CD4-positive, alpha-beta T cell (primary cell): ENCODE results near the gene PUSL1. TPM values are rescaled to one million over a fixed set of nuclear protein-coding genes. Genes with fewer than 3 reads are reported as not detected.

Source experiments
- ATAC-seq: fragments of 200-7000 bp; cut with Tn5 transposase; one replicate; pipeline ENCODE4 v1.10.0; 2022; ENCODE audit warnings: mild to moderate bottlenecking; ENCODE audit not compliant: poor library complexity
- CTCF ChIA-PET: fragments of 350-600 bp; sonication (Branson Sonifier 250); formaldehyde crosslinking; loops from one replicate; lab custom pipeline; 2021; ENCODE audit warnings: antibody characterized with exemption, inconsistent platforms; lab: Charles Lee
- POLR2A ChIA-PET: fragments of 350-600 bp; sonication (Branson Sonifier 250); formaldehyde crosslinking; loops from one replicate; lab custom pipeline; 2021; ENCODE audit warnings: antibody characterized with exemption, inconsistent platforms; lab: Charles Lee
- DNase-seq, 14 experiments: peaks; one replicate each; pipeline ENCODE4 v3.0.0-alpha.2; 2013 to 2020; ENCODE audit warnings: mixed read lengths in 2 of 14
- H3K27ac ChIP-seq, 2 donors: one replicate each; pipeline versions ENCODE4 v1.5.1 to v1.7.0; 2013; ENCODE audit warnings: low read length in 2 of 2, low read depth in 1 of 2, mild to moderate bottlenecking in 1 of 2
- H3K27me3 ChIP-seq, 2 experiments: 1 replicate in 1 of 2; 2 replicates in 1 of 2; pipeline versions ENCODE4 v1.6.1 to v1.7.0; 2013; ENCODE audit warnings: low read length in 2 of 2, control low read depth in 1 of 2, mild to moderate bottlenecking in 1 of 2, moderate library complexity in 1 of 2; ENCODE audit not compliant: insufficient read depth in 2 of 2, control insufficient read depth in 1 of 2
- H3K36me3 ChIP-seq: one replicate; pipeline ENCODE4 v1.6.1; 2013; ENCODE audit warnings: low read length, control low read depth; ENCODE audit not compliant: insufficient read depth
- H3K4me1 ChIP-seq: one replicate; pipeline ENCODE4 v1.6.1; 2013; ENCODE audit warnings: low read length, control low read depth; ENCODE audit not compliant: insufficient read depth
- H3K4me3 ChIP-seq: one replicate; pipeline ENCODE4 v1.5.1; 2013; ENCODE audit warnings: mild to moderate bottlenecking, low read length, moderate library complexity
- H3K9me3 ChIP-seq, 2 experiments: 1 replicate in 1 of 2; 2 replicates in 1 of 2; pipeline versions ENCODE4 v1.6.1 to v1.7.0; 2013; ENCODE audit warnings: low read length in 2 of 2, mild to moderate bottlenecking in 2 of 2, control low read depth in 1 of 2, moderate library complexity in 1 of 2; ENCODE audit not compliant: control insufficient read depth in 1 of 2, insufficient read depth in 1 of 2
- H3K27ac Mint-ChIP-seq: one replicate; pipeline ENCODE4 v1.8.0; 2020; ENCODE audit warnings: mixed read lengths
- H3K27me3 Mint-ChIP-seq: one replicate; pipeline ENCODE4 v1.8.0; 2021; ENCODE audit warnings: mixed read lengths
- H3K36me3 Mint-ChIP-seq: one replicate; pipeline ENCODE4 v1.8.0; 2021; ENCODE audit warnings: low read depth, mixed read lengths
- H3K4me1 Mint-ChIP-seq: one replicate; pipeline ENCODE4 v1.8.0; 2021; ENCODE audit warnings: low read depth, mixed read lengths
- H3K4me3 Mint-ChIP-seq: one replicate; pipeline ENCODE4 v1.8.0; 2020; ENCODE audit warnings: mild to moderate bottlenecking, mixed read lengths
- H3K9me3 Mint-ChIP-seq: one replicate; pipeline ENCODE4 v1.8.0; 2020; ENCODE audit warnings: mixed read lengths
- intact Hi-C, 2 experiments: fragments of 100-400 bp; cut with DNase I in 1 of 2; cut with micrococcal nuclease in 1 of 2; formaldehyde crosslinking; loops; one replicate each; pipeline versions ENCODE4 v1.15.1 to v1.9.0; 2023 to 2025; cut with DNase I, micrococcal nuclease
- total RNA-seq, 174 experiments: library from RNA in 2 of 174; stranded (reverse) in 2 of 174; gene quantifications; one replicate each; pipeline ENCODE4 v1.2.3 and lab custom pipeline; 2021 to 2026
- TF ChIP-seq, protein P1 (sequence below): fragments of 200-600 bp; IDR thresholded peaks from one replicate; pipeline ENCODE4 v1.8.0; 2022; ENCODE audit warnings: antibody characterized with exemption, mild to moderate bottlenecking

PUSL1 gene
- total RNA-seq, 2 experiments from 2014 or later: 18.1 to 19.2 TPM

DNA sequence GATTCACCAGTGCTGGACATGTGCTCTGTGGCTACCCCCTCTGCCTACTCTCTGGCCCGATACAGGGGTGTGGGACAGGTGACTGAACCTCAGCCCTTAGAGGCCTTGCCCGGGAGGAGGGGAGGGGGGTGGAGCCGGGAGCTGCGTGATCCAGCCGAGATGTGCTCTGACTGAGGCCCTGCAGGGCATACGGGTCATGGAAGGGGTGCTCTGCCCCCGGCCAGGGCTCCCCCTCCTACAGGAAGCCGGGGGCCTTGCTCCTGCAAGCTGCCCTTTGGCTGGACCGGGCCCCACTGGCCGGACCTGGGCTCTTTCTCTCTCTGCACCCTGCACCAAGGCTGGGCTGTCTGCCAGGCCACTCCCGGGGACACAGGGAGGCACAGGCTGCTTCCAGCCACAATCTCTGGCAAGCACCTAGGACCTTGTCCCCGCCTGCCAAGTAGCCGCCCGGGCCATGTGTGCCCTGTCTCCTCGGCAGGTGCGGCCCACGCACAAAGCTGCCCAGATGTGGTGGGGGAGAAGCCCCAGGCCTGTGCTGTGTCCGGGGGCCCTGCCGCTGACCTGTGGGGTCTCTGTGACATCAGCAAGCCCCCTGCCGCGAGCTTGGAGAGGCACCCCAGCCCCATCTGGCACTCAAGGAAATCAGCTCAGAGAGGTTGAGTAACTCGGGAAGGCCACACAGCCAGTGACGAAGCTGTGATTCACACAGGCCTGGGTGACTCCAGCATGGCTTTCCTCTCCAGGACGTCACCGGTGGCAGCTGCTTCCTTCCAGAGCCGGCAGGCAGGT, 26.7 kb upstream of the PUSL1 start:
- Histone ChIP-seq H3K4me3 (no peak overlapping the region), H3K27ac (no peak overlapping the region), H3K9me3 (peaks cover 0 to 3% of the 10 kb centered on the region in 2 experiments), H3K36me3 (no peaks in the 10 kb centered on the region), H3K27me3 (no peaks in the 10 kb centered on the region), H3K4me1 (no peaks in the 10 kb centered on the region)
- intact Hi-C loops: no loop called here
- Mint-ChIP-seq H3K36me3 (no peaks in the 10 kb centered on the region), H3K27me3 (no peaks in the 10 kb centered on the region), H3K4me1 (no peaks in the 10 kb centered on the region), H3K27ac (no peak overlapping the region), H3K4me3 (no peak overlapping the region), H3K9me3 (no peaks in the 10 kb centered on the region)
- DNase-seq (peak in 1 of 14 experiments; percentile 40), ATAC-seq (no peak)
- CTCF ChIA-PET: no interaction called here
- POLR2A ChIA-PET: no interaction called here
- TF ChIP-seq, protein P1, sequence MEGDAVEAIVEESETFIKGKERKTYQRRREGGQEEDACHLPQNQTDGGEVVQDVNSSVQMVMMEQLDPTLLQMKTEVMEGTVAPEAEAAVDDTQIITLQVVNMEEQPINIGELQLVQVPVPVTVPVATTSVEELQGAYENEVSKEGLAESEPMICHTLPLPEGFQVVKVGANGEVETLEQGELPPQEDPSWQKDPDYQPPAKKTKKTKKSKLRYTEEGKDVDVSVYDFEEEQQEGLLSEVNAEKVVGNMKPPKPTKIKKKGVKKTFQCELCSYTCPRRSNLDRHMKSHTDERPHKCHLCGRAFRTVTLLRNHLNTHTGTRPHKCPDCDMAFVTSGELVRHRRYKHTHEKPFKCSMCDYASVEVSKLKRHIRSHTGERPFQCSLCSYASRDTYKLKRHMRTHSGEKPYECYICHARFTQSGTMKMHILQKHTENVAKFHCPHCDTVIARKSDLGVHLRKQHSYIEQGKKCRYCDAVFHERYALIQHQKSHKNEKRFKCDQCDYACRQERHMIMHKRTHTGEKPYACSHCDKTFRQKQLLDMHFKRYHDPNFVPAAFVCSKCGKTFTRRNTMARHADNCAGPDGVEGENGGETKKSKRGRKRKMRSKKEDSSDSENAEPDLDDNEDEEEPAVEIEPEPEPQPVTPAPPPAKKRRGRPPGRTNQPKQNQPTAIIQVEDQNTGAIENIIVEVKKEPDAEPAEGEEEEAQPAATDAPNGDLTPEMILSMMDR: no peak

DNA sequence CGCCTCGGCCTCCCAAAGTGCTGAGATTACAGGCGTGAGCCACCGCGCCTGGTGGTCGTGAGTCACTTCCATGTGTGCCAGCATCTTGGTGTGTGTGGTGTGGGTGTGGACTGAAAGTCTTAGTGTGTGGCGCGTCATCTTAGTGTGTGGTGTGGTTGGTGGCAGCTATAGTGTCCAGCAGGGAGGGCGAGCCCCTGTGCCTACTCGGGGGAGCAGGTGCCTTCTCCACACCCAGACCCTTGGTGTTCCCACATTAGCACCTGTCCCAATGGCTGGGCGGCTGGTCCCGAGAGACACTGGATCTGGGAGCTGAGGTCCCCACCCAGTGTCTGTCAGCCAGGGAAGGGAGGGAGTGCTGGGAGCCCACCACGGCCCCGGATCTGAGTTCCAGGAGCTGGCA, 25.4 kb upstream of the PUSL1 start:
- Mint-ChIP-seq H3K4me3 (no peak overlapping the region), H3K9me3 (no peaks in the 10 kb centered on the region), H3K36me3 (no peaks in the 10 kb centered on the region), H3K4me1 (no peaks in the 10 kb centered on the region), H3K27me3 (no peaks in the 10 kb centered on the region), H3K27ac (no peak overlapping the region)
- intact Hi-C loops: no loop called here
- CTCF ChIA-PET: no interaction called here
- TF ChIP-seq, protein P1: no peak
- no peak overlapping the region for H3K27ac ChIP-seq
- H3K9me3 ChIP-seq: peaks cover 0 to 3% of the 10 kb centered on the region in 2 experiments
- no peak overlapping the region for H3K4me3 ChIP-seq
- no peaks in the 10 kb centered on the region for H3K27me3 ChIP-seq
- H3K36me3 ChIP-seq: no peaks in the 10 kb centered on the region
- DNase-seq (peak in 1 of 14 experiments; percentile 36), ATAC-seq (no peak)
- POLR2A ChIA-PET: no interaction called here
- H3K4me1 ChIP-seq: no peaks in the 10 kb centered on the region

DNA sequence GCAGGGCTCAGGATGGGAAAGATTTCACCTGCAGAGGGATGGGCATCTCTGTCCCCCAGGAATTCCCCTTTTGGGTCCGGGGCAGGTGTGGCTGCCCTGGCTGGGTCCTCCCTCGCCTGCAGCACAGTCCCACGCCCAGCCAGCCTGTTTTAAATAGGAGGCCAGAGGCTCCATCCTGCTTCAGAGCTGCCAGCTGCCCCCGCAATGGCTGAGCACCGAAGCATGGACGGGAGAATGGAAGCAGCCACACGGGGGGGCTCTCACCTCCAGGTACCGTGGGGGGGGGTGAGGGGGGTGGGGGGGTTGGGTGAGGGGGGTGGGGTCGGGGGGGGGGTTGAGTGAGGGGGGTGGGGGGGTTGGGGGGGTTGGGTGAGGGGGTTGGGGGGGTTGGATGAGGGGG, 24.6 kb upstream of the PUSL1 start:
- no peak for ATAC-seq
- H3K27ac Mint-ChIP-seq: no peak overlapping the region
- H3K9me3 ChIP-seq: peaks cover 0 to 3% of the 10 kb centered on the region in 2 experiments
- TF ChIP-seq, protein P1: no peak
- H3K4me1 Mint-ChIP-seq: no peaks in the 10 kb centered on the region
- no peaks in the 10 kb centered on the region for H3K27me3 Mint-ChIP-seq
- POLR2A ChIA-PET: interaction anchor here (0.6 kb wide), 1 partner anchor 105 kb away, joined by 3 read pairs; no protein-coding TSS in a partner anchor
- CTCF ChIA-PET: no interaction called here
- intact Hi-C loops: no loop called here
- no peak overlapping the region for H3K4me3 ChIP-seq
- no peaks in the 10 kb centered on the region for H3K36me3 Mint-ChIP-seq
- no peak overlapping the region for H3K4me3 Mint-ChIP-seq
- no peaks in the 10 kb centered on the region for H3K36me3 ChIP-seq
- H3K4me1 ChIP-seq: no peaks in the 10 kb centered on the region
- no peaks in the 10 kb centered on the region for H3K9me3 Mint-ChIP-seq
- no peak for DNase-seq
- H3K27me3 ChIP-seq: no peaks in the 10 kb centered on the region
- H3K27ac ChIP-seq: no peak overlapping the region
